Measurements from ENCODE around the gene F3. TPM values are rescaled to one million over a fixed set of nuclear protein-coding genes. Genes with fewer than 3 reads are reported as not detected.

Gene F3
- total RNA-seq (2022; extraction: Qiagen RNA extraction; ENCODE audit: low read depth): 1.7 to 3.2 TPM (median 2.3 TPM) in 5 replicates

GRCh38 chr1:94541246-94542087, at the start of gene F3:
Gene F3 (minus strand): TSS chr1:94541759. CDS start chr1:94541636, 123 bp downstream.

Other genes with a start within 250 kb of the F3 start
- 20.5 to 26.9 TPM (median 24.9 TPM) in 5 replicates for gene ABCD3, start 123.4 kb downstream of the F3 start, total RNA-seq (2022; extraction: Qiagen RNA extraction; ENCODE audit: low read depth)